SK-N-SH (cell line): ENCODE results near the gene CHMP1A. TPM values are rescaled to one million over a fixed set of nuclear protein-coding genes. Genes with fewer than 3 reads are reported as not detected.

ENCODE experiments used
- CTCF ChIA-PET: fragments of 300-600, 350-600 bp; formaldehyde crosslinking; extraction: SDS; loops from one replicate; lab custom pipeline; 2021; lab: Yijun Ruan, JAX
- POLR2A ChIA-PET: fragments of 350-600 bp; sonication (Branson Sonifier 250); formaldehyde crosslinking; extraction: SDS; loops from one replicate; lab custom pipeline; 2020; ENCODE audit warnings: antibody characterized with exemption, inconsistent platforms; lab: Yijun Ruan, JAX
- DNase-seq: peaks from one replicate; pipeline ENCODE4 v3.0.0; 2012
- H2AFZ ChIP-seq: fragments of 200-600 bp; sonication (generic); 2 replicates; pipeline ENCODE4 v1.8.1; 2016; ENCODE audit warnings: antibody characterized with exemption, mild to moderate bottlenecking, low read depth
- H3F3A ChIP-seq: fragments of 200-600 bp; sonication (generic); replicated peaks from 2 replicates; pipeline ENCODE3; 2016; ENCODE audit warnings: antibody characterized with exemption, mild to moderate bottlenecking; ENCODE audit not compliant: insufficient read depth
- H3K27ac ChIP-seq, 2 experiments: fragments of 200-500 bp in 1 of 2; fragments of 200-600 bp in 1 of 2; sonication (Bioruptor generic) in 1 of 2; sonication (generic), shearing (Covaris generic) in 1 of 2; 2 replicates each; pipeline versions ENCODE4 v1.5.1 to v1.6.1; 2014 to 2016; ENCODE audit warnings: low read depth in 2 of 2, inconsistent platforms in 1 of 2, low read length in 1 of 2, mild to moderate bottlenecking in 1 of 2, mixed read lengths in 1 of 2
- H3K27me3 ChIP-seq: fragments of 200-600 bp; sonication (generic), shearing (Covaris generic); 2 replicates; pipeline ENCODE4 v1.6.1; 2016; ENCODE audit warnings: mixed run types; ENCODE audit not compliant: insufficient read depth
- H3K36me3 ChIP-seq, 2 experiments: fragments of 200-500 bp in 1 of 2; fragments of 200-600 bp in 1 of 2; sonication (Bioruptor generic) in 1 of 2; sonication (generic) in 1 of 2; replicated peaks in 1 of 2; 2 replicates each; pipeline versions ENCODE3 to v1.5.1; 2014 to 2016; ENCODE audit warnings: low read length in 1 of 2, mild to moderate bottlenecking in 1 of 2; ENCODE audit not compliant: insufficient read depth in 2 of 2, control insufficient read depth in 1 of 2
- H3K4me1 ChIP-seq, 2 experiments: fragments of 200-500 bp in 1 of 2; fragments of 200-600 bp in 1 of 2; sonication (Bioruptor generic) in 1 of 2; sonication (generic), shearing (Covaris generic) in 1 of 2; 2 replicates each; pipeline versions ENCODE4 v1.5.1 to v1.6.1; 2014 to 2016; ENCODE audit warnings: low read depth in 1 of 2, low read length in 1 of 2, mixed run types in 1 of 2; ENCODE audit not compliant: insufficient read depth in 2 of 2, control insufficient read depth in 1 of 2
- H3K4me2 ChIP-seq: fragments of 200-600 bp; sonication (generic), shearing (Covaris generic); 2 replicates; pipeline ENCODE4 v1.6.1; 2017; ENCODE audit warnings: mixed run types
- H3K4me3 ChIP-seq, 2 experiments: fragments of 200-500 bp in 1 of 2; fragments of 200-600 bp in 1 of 2; sonication (Bioruptor generic) in 1 of 2; sonication (generic), shearing (Covaris generic) in 1 of 2; 2 replicates each; pipeline versions ENCODE4 v1.5.1 to v1.8.1; 2014 to 2016; ENCODE audit warnings: low read depth in 2 of 2, inconsistent platforms in 1 of 2, low read length in 1 of 2, mild to moderate bottlenecking in 1 of 2, mixed read lengths in 1 of 2, moderate library complexity in 1 of 2
- H3K79me2 ChIP-seq: fragments of 200-600 bp; sonication (generic); 2 replicates; pipeline ENCODE4 v1.8.1; 2017; ENCODE audit warnings: mild to moderate bottlenecking; ENCODE audit not compliant: insufficient read depth
- H3K9ac ChIP-seq: fragments of 200-600 bp; sonication (generic); 2 replicates; pipeline ENCODE4 v1.6.1; 2017; ENCODE audit warnings: mixed run types
- H3K9me2 ChIP-seq: fragments of 200-600 bp; sonication (generic); 2 replicates; pipeline ENCODE4 v1.6.1; 2017; ENCODE audit warnings: mixed run types
- H3K9me3 ChIP-seq: fragments of 200-600 bp; sonication (generic); 2 replicates; pipeline ENCODE4 v1.6.1; 2017; ENCODE audit warnings: mixed run types, mild to moderate bottlenecking, moderate library complexity
- H4K20me1 ChIP-seq: fragments of 200-600 bp; sonication (generic); 2 replicates; pipeline ENCODE4 v1.6.1; 2017; ENCODE audit warnings: mild to moderate bottlenecking, mixed run types; ENCODE audit not compliant: insufficient read depth
- CTCF ChIP-seq: fragments of 200-600 bp; sonication (generic); IDR thresholded peaks from 2 replicates; pipeline ENCODE4 v1.6.1; 2017; ENCODE audit warnings: antibody characterized with exemption, mild to moderate bottlenecking, moderate library complexity
- ELF1 ChIP-seq: IDR thresholded peaks from 2 replicates; pipeline ENCODE4 v1.4.0; 2012
- EP300 ChIP-seq, 2 experiments: IDR thresholded peaks; 2 replicates each; pipeline versions ENCODE4 v1.4.0 to v1.6.1; 2012; ENCODE audit warnings: borderline replicate concordance in 1 of 2, low read depth in 1 of 2, low read length in 1 of 2
- FOXJ3 ChIP-seq: sonication (generic); formaldehyde crosslinking; IDR thresholded peaks from 2 replicates; pipeline ENCODE4 v1.5.1; 2020; ENCODE audit warnings: mild to moderate bottlenecking, missing genetic modification reagents
- GABPA ChIP-seq: IDR thresholded peaks from 2 replicates; pipeline ENCODE4 v1.4.0; 2012; ENCODE audit warnings: low read depth, mild to moderate bottlenecking
- IRF3 ChIP-seq: fragments of 150-350 bp; IDR thresholded peaks from 2 replicates; pipeline ENCODE4 v1.6.1; 2016; ENCODE audit warnings: mild to moderate bottlenecking, low read depth, low read length
- JUND ChIP-seq: IDR thresholded peaks from 2 replicates; pipeline ENCODE4 v1.4.0; 2012
- MAX ChIP-seq: IDR thresholded peaks from 2 replicates; pipeline ENCODE4 v1.4.0; 2012; ENCODE audit warnings: low read depth
- MEF2A ChIP-seq: IDR thresholded peaks from 2 replicates; pipeline ENCODE4 v1.4.0; 2012; ENCODE audit warnings: low read depth, borderline replicate concordance
- MXI1 ChIP-seq: IDR thresholded peaks from 2 replicates; pipeline ENCODE4 v1.6.1; 2012; ENCODE audit warnings: mild to moderate bottlenecking, low read depth, low read length, improper control_type of control experiment
- NRF1 ChIP-seq: IDR thresholded peaks from 2 replicates; pipeline ENCODE4 v1.6.1; 2012; ENCODE audit warnings: low read depth, mild to moderate bottlenecking, low read length
- PBX3 ChIP-seq: IDR thresholded peaks from 2 replicates; pipeline ENCODE4; 2012
- POLR2AphosphoS5 ChIP-seq: IDR thresholded peaks from 2 replicates; pipeline ENCODE4 v1.6.1; 2012; ENCODE audit warnings: low read depth, low read length
- RAD21 ChIP-seq: IDR thresholded peaks from 2 replicates; pipeline ENCODE4 v1.6.1; 2012; ENCODE audit warnings: mild to moderate bottlenecking, low read length
- RFX5 ChIP-seq: IDR thresholded peaks from 2 replicates; pipeline ENCODE4 v1.6.1; 2012; ENCODE audit warnings: mild to moderate bottlenecking, improper control_type of control experiment, low read length
- RXRA ChIP-seq: IDR thresholded peaks from 2 replicates; pipeline ENCODE4 v1.4.0; 2012; ENCODE audit warnings: low read depth, mild to moderate bottlenecking, borderline replicate concordance
- TEAD4 ChIP-seq: IDR thresholded peaks from 2 replicates; pipeline ENCODE4 v1.4.0; 2012; ENCODE audit warnings: mild to moderate bottlenecking, borderline replicate concordance; ENCODE audit not compliant: insufficient read depth
- USF1 ChIP-seq: IDR thresholded peaks from 2 replicates; pipeline ENCODE4 v1.4.0; 2012; ENCODE audit warnings: low read depth, borderline replicate concordance
- YY1 ChIP-seq: IDR thresholded peaks from 2 replicates; pipeline ENCODE4 v1.4.0; 2012; ENCODE audit warnings: low read depth, mild to moderate bottlenecking
- WGBS: methylation state at CpG from one replicate; pipeline ENCODE4 v1.1.6; 2017; ENCODE audit warnings: low lambda C conversion rate; 5-methylcytosine and 5-hydroxymethylcytosine counted together
- polyA plus RNA-seq, 3 experiments: library from polyadenylated mRNA; depleted of rRNA; stranded (reverse); fragments of >200 nt; gene quantifications; 2 replicates each; pipeline ENCODE4 v1.2.3, GENCODE V29; 2012
- TF ChIP-seq, protein P1 (sequence below): IDR thresholded peaks from 2 replicates; pipeline ENCODE4 v1.4.0; 2012; ENCODE audit warnings: low read depth, borderline replicate concordance

Gene CHMP1A
- polyA plus RNA-seq, 1 of the 3 experiments (the other 2 are of a cell fraction): 138 TPM

GRCh38 chr16:89645122-89645521, 12.4 kb downstream of the CHMP1A start:
- Histone ChIP-seq H3K9ac (no peak overlapping the region), H3K27ac (no peak overlapping the region), H3K79me2 (0 out of 2 replicates have a peak, but pooled peaks cover under 1% of the 10 kb centered on the region), H3K4me1 (peaks cover 0 to 5% of the 10 kb centered on the region in 2 experiments; a peak in 1 of 4 replicates), H3K27me3 (no peaks in the 10 kb centered on the region), H2AFZ (no peak overlapping the region), H3K9me3 (no peaks in the 10 kb centered on the region), H4K20me1 (no peaks in the 10 kb centered on the region), H3K4me3 (no peak overlapping the region), H3K9me2 (no peaks in the 10 kb centered on the region), H3F3A (peaks cover 6% of the 10 kb centered on the region), H3K36me3 (peaks cover 0 to 31% of the 10 kb centered on the region in 2 experiments), H3K4me2 (no peak overlapping the region)
- ChIA-PET POLR2A (no interaction called here), CTCF (interaction anchor here (1.0 to 2.0 kb wide), 3 partner anchors 9 to 80 kb away, joined by 3 to 5 read pairs (median 4); no protein-coding TSS in a partner anchor)
- DNase-seq: no peak
- TF ChIP-seq CTCF: no peak
- TF ChIP-seq NRF1: no peak
- no peak for TF ChIP-seq MXI1
- TF ChIP-seq MEF2A: no peak
- no peak for TF ChIP-seq POLR2AphosphoS5
- no peak for TF ChIP-seq GABPA
- TF ChIP-seq TEAD4: no peak
- TF ChIP-seq FOXJ3: no peak
- TF ChIP-seq ELF1: no peak
- TF ChIP-seq YY1: no peak
- TF ChIP-seq USF1: no peak
- TF ChIP-seq PBX3: no peak
- no peak for TF ChIP-seq RXRA
- no peak for TF ChIP-seq EP300 (IDR thresholded peaks at IDR 0.05; ENCODE audit: borderline replicate concordance in 1 of 2, low read depth in 1 of 2, low read length in 1 of 2)
- WGBS: 88% methylated on average over 10 of the region's 11 CpGs

DNA sequence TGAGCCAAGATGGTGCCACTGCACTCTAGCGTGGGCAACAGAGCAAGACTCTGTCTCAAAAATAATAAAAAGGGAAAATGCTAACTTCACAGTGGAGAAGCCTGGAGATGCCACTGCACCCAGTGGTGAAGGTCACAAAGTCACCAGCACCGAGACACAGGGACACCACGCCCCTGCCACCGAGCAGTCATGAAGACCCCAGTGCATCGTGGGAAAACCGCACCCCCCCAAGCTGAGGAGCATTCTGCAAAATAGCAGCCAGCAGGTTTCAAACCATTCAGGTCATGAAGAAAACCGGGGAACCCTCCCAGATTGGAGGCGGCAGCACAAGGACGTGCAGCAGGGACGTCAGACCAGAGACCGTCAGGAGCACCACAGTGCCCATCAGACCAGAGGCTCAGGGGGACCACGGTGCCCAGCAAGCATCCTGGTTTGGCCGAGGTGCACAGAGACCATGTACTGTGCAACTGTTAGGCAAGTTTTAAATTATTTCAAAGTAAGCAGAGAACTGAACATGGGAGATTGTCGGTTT, 13.7 kb downstream of the CHMP1A start:
- no peak overlapping the region for H3K4me2 ChIP-seq
- H3K4me1 ChIP-seq: peaks cover 0 to 5% of the 10 kb centered on the region in 2 experiments; a peak in 1 of 4 replicates
- CTCF ChIA-PET: interaction anchor here (2.0 kb wide), 1 partner anchor 8 kb away, joined by 4 read pairs; no protein-coding TSS in a partner anchor
- H3K9me2 ChIP-seq: no peaks in the 10 kb centered on the region
- H3K36me3 ChIP-seq: peaks cover 0 to 31% of the 10 kb centered on the region in 2 experiments
- 65% methylated on average over 5 of the region's 14 CpGs for WGBS
- DNase-seq: no peak
- H3K79me2 ChIP-seq: no peaks in the 10 kb centered on the region
- H3K9me3 ChIP-seq: no peaks in the 10 kb centered on the region
- no peaks in the 10 kb centered on the region for H3K27me3 ChIP-seq
- H3K9ac ChIP-seq: no peak overlapping the region
- no peak overlapping the region for H2AFZ ChIP-seq
- POLR2A ChIA-PET: no interaction called here
- H4K20me1 ChIP-seq: no peaks in the 10 kb centered on the region
- H3K4me3 ChIP-seq: no peak overlapping the region
- H3F3A ChIP-seq: peaks cover 6% of the 10 kb centered on the region
- no peak overlapping the region for H3K27ac ChIP-seq
- TF ChIP-seq JUND (no peak), RFX5 (no peak), MAX (no peak), TEAD4 (no peak), IRF3 (no peak), RAD21 (no peak), GABPA (no peak), MEF2A (no peak)
- TF ChIP-seq, protein P1, sequence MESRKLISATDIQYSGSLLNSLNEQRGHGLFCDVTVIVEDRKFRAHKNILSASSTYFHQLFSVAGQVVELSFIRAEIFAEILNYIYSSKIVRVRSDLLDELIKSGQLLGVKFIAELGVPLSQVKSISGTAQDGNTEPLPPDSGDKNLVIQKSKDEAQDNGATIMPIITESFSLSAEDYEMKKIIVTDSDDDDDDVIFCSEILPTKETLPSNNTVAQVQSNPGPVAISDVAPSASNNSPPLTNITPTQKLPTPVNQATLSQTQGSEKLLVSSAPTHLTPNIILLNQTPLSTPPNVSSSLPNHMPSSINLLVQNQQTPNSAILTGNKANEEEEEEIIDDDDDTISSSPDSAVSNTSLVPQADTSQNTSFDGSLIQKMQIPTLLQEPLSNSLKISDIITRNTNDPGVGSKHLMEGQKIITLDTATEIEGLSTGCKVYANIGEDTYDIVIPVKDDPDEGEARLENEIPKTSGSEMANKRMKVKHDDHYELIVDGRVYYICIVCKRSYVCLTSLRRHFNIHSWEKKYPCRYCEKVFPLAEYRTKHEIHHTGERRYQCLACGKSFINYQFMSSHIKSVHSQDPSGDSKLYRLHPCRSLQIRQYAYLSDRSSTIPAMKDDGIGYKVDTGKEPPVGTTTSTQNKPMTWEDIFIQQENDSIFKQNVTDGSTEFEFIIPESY: no peak
